Uterus (tissue), 4 donors: Measurements from ENCODE around the gene AEN. TPM values are rescaled to one million over a fixed set of nuclear protein-coding genes. Genes with fewer than 3 reads are reported as not detected.

Experiments
- DNase-seq, 2 donors: peaks; one replicate each; pipeline ENCODE4 v3.0.0-alpha.2; 2019 to 2020
- H3K27ac ChIP-seq, 2 donors: fragments of 200-600 bp; sonication (generic); 1 replicate in 1 of 2; 2 replicates in 1 of 2; pipeline ENCODE4 v1.5.1; 2016 to 2018
- H3K27me3 ChIP-seq, 2 donors: fragments of 200-600 bp; sonication (generic); one replicate each; pipeline ENCODE4 v1.5.1; 2018 to 2019; ENCODE audit warnings: control low read depth in 1 of 2
- H3K36me3 ChIP-seq, 2 donors: fragments of 200-600 bp; sonication (generic); one replicate each; pipeline ENCODE4 v1.5.1; 2019; ENCODE audit warnings: control low read depth in 1 of 2
- H3K4me1 ChIP-seq, 2 donors: fragments of 200-600 bp; sonication (generic); one replicate each; pipeline ENCODE4 v1.5.1; 2018 to 2019; ENCODE audit warnings: control low read depth in 1 of 2
- H3K4me3 ChIP-seq, 2 donors: fragments of 200-600 bp; sonication (generic); 1 replicate in 1 of 2; 2 replicates in 1 of 2; pipeline ENCODE4 v1.5.1; 2018 to 2019; ENCODE audit warnings: mild to moderate bottlenecking in 1 of 2
- H3K9me3 ChIP-seq, 2 donors: fragments of 200-600 bp; sonication (generic); one replicate each; pipeline ENCODE4 v1.5.1; 2019; ENCODE audit warnings: control low read depth in 1 of 2
- POLR2A ChIP-seq, 2 donors: fragments of 450-650 bp; IDR thresholded peaks; one replicate each; pipeline ENCODE4 v1.6.1; 2016; ENCODE audit warnings: antibody characterized with exemption in 2 of 2, mild to moderate bottlenecking in 1 of 2, moderate library complexity in 1 of 2
- intact Hi-C: fragments of 100-400 bp; cut with DNase I; formaldehyde crosslinking; loops from one replicate; pipeline ENCODE4 v1.15.1; 2023; ENCODE audit warnings: low total_unique reads
- total RNA-seq, 4 donors: library from RNA; depleted of rRNA in 3 of 4; stranded (reverse); fragments of >200 nt in 3 of 4; gene quantifications; one replicate each; pipeline versions ENCODE4 v1.1.0 to v1.2.4, GENCODE V29; 2014 to 2023
- TF ChIP-seq, protein P1 (sequence below), 4 experiments: fragments of 200-600 bp in 2 of 4; fragments of 450-650 bp in 2 of 4; sonication (generic) in 2 of 4; IDR thresholded peaks; one replicate each; pipeline ENCODE4 v1.5.1; 2016 to 2019; ENCODE audit warnings: antibody characterized with exemption in 4 of 4, mild to moderate bottlenecking in 2 of 4, moderate library complexity in 1 of 4
- donor health status: DM: yes; HTN: yes; CAD: no.

The AEN gene
- total RNA-seq, 4 donors from 2014 or later: 1.0 to 20.2 (median 6.0) TPM

DNA sequence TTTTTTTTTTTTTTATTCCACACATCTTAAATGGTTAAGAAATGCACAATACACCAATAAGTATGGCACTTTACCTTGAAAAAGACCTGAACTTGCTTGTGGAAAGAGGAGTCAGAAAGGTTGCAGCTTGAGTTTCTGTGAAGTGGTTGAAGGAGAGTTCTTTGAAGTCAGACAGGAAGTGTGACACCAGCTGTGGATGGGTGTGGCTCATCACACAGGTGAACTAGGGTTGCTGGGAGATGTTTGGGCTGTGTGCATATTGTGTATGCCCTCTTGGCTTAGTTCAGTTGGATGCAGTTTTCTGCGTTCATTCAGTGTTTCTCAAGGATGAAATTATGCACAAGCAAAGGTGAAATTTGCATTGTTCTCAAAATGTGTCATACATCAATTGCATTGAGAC lies 6.3 kb downstream of the AEN start:
- intact Hi-C loops: loop anchor here (10.0 kb wide), 1 partner anchor 277 kb away; no protein-coding TSS in a partner anchor
- Histone ChIP-seq H3K27ac (no peak overlapping the region), H3K4me1 (no peaks in the 10 kb centered on the region), H3K9me3 (no peaks in the 10 kb centered on the region), H3K4me3 (no peak overlapping the region), H3K36me3 (no peaks in the 10 kb centered on the region), H3K27me3 (no peaks in the 10 kb centered on the region)
- no peak for TF ChIP-seq POLR2A (IDR thresholded peaks at IDR 0.05)
- TF ChIP-seq, protein P1, sequence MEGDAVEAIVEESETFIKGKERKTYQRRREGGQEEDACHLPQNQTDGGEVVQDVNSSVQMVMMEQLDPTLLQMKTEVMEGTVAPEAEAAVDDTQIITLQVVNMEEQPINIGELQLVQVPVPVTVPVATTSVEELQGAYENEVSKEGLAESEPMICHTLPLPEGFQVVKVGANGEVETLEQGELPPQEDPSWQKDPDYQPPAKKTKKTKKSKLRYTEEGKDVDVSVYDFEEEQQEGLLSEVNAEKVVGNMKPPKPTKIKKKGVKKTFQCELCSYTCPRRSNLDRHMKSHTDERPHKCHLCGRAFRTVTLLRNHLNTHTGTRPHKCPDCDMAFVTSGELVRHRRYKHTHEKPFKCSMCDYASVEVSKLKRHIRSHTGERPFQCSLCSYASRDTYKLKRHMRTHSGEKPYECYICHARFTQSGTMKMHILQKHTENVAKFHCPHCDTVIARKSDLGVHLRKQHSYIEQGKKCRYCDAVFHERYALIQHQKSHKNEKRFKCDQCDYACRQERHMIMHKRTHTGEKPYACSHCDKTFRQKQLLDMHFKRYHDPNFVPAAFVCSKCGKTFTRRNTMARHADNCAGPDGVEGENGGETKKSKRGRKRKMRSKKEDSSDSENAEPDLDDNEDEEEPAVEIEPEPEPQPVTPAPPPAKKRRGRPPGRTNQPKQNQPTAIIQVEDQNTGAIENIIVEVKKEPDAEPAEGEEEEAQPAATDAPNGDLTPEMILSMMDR (IDR thresholded peaks at IDR 0.05): no peak
- no peak for DNase-seq

DNA sequence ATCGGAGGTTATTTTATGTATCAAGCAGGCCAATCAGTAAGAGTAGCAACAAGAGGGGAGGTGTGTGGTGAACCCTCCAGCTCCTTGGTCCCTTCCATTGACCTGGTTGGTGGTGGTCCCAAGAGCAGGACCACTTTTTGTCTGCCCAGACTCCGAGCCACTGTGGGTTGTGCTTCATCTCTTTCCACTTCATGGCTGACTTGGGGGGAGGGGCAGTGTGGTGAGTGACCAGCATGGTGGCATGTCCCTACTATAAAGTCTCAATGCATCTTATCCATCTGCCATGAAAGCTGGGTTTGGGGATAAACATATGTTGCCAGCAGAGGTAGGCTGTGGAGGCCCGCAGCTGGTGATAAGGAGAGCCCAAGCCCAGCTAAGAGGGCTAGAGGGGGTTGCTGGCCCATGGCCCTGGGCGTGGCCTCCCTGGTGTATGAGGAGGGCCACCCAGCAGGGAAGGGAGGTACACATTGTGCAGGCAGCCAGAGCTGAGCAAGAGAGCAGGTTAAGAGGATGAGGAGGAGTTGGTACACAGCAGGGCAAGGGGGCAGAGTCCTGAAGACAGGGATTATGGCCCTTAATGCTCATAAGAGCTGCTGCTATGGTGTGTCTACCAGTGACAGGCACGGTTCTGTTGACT lies 7.0 kb downstream of the AEN start:
- Histone ChIP-seq H3K36me3 (no peaks in the 10 kb centered on the region), H3K27ac (no peak overlapping the region), H3K4me3 (no peak overlapping the region), H3K9me3 (no peaks in the 10 kb centered on the region), H3K27me3 (no peaks in the 10 kb centered on the region), H3K4me1 (no peaks in the 10 kb centered on the region)
- TF ChIP-seq, protein P1 (IDR thresholded peaks at IDR 0.05): no peak
- TF ChIP-seq POLR2A (IDR thresholded peaks at IDR 0.05): no peak
- no peak for DNase-seq
- intact Hi-C loops: loop anchor here (10.0 kb wide), 1 partner anchor 277 kb away; no protein-coding TSS in a partner anchor

DNA sequence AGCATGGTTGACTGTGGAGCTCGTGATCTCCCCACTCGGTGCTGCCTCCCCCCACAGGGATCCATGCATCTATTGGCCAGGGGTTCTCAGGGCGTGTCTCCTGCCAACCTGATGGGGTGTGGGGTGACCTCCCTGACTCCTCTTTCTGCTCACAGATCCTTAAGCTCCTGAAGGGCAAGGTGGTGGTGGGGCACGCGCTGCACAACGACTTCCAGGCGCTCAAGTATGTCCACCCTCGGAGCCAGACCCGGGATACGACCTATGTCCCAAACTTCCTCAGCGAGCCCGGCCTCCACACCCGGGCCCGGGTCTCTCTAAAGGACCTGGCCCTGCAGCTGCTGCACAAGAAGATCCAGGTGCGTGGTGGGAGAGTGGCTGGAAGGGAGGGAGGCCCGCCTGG lies 7.9 kb downstream of the AEN start:
- intact Hi-C loops: loop anchor here (10.0 kb wide), 1 partner anchor 276 kb away; no protein-coding TSS in a partner anchor
- no peak for DNase-seq
- no peaks in the 10 kb centered on the region for H3K4me1 ChIP-seq

DNA sequence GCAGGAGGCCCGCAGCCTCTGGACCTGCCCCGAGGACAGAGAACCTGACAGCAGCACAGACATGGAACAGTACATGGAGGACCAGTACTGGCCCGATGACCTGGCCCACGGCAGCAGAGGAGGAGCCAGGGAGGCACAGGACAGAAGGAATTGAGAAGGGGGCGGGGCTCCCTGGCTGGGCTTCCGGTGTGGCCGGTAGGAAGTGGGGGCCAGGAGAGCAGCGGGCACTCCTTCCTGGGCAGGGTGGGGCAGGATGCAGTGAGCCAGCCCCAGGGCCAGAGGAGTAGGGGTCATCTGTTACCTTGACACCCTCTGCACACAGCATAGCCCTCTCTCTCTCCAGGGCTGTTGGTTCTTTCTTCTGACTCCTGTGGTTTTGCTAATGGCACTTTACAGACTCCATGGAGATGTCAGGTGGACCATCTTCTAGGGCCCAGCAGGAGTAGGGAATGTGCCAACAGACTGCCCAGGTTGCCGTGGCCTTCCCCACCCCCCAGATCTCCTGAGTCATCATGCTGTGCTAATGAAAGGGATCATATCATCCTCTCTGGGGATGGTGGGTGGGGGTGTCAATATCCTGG lies 9.1 kb downstream of the AEN start:
- H3K4me1 ChIP-seq: no peaks in the 10 kb centered on the region
- H3K27me3 ChIP-seq: no peaks in the 10 kb centered on the region
- no peaks in the 10 kb centered on the region for H3K9me3 ChIP-seq
- H3K36me3 ChIP-seq: no peaks in the 10 kb centered on the region
- DNase-seq: peak in 1 of 2 donors; percentile 61
- intact Hi-C loops: no loop called here
- no peak overlapping the region for H3K4me3 ChIP-seq
- TF ChIP-seq POLR2A (IDR thresholded peaks at IDR 0.05): no peak
- TF ChIP-seq, protein P1 (IDR thresholded peaks at IDR 0.05): no peak
- peak overlapping the region; percentile 32 to 33 for H3K27ac ChIP-seq

More for the DNA sequence above, 7.9 kb downstream of the AEN start:
- Histone ChIP-seq H3K36me3 (no peaks in the 10 kb centered on the region), H3K27ac (no peak overlapping the region), H3K4me3 (no peak overlapping the region), H3K27me3 (no peaks in the 10 kb centered on the region), H3K9me3 (no peaks in the 10 kb centered on the region)
- TF ChIP-seq POLR2A (IDR thresholded peaks at IDR 0.05): no peak
- TF ChIP-seq, protein P1 (IDR thresholded peaks at IDR 0.05): no peak

DNA sequence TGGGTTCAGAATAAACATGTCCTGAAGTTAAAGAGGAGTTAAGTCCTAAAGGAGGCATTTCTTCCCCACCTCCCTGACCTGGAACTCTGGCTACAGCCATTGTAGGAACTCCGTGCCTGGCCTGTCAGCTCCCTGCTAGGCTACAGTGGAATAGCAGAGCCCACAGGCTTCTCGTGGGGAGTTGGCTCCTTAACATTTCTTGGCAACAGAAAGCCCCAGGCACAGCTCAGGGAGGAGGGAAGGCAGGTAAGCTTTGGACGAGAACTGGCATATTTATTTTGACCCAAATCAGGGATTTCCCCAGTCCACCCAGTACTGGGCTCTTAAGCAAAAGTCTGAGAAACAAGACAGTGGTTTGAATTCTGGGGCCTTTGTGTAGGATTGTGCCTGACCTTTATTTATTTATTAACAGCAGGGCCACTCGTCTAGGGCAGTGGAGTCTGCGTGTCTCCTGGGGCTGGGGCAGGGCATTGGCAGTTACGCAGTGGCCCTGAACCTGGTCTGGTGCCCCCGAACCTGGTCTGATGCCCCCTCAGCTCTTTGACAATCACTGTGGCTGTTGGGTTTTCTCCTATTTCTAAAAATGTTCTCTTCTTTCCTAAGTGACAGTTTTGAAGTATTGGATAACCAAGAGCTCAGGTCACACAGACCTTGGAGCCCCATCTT lies 9.8 kb downstream of the AEN start:
- intact Hi-C loops: no loop called here

More for the DNA sequence above, 9.8 kb downstream of the AEN start:
- H3K4me1 ChIP-seq: no peaks in the 10 kb centered on the region
- no peaks in the 10 kb centered on the region for H3K36me3 ChIP-seq
- no peaks in the 10 kb centered on the region for H3K9me3 ChIP-seq
- peak overlapping the region; percentile 32 to 33 for H3K27ac ChIP-seq
- H3K4me3 ChIP-seq: no peak overlapping the region
- H3K27me3 ChIP-seq: no peaks in the 10 kb centered on the region
- TF ChIP-seq POLR2A (IDR thresholded peaks at IDR 0.05): no peak
- TF ChIP-seq, protein P1 (IDR thresholded peaks at IDR 0.05): no peak
- DNase-seq: no peak
